GM21786 (cell line): Measurements from ENCODE around the gene OR4E1.
"Not testable (repeated sequence)": the region's sequence is repeated elsewhere in the genome, so short reads cannot be mapped to it uniquely, and the experiment has no call there.

Experiments used
- ATAC-seq: cut with Tn5 transposase; IDR thresholded peaks from one replicate; pipeline ENCODE4 v1.9.1; 2021; ENCODE audit not compliant: unreplicated experiment

Gene OR4E1

DNA sequence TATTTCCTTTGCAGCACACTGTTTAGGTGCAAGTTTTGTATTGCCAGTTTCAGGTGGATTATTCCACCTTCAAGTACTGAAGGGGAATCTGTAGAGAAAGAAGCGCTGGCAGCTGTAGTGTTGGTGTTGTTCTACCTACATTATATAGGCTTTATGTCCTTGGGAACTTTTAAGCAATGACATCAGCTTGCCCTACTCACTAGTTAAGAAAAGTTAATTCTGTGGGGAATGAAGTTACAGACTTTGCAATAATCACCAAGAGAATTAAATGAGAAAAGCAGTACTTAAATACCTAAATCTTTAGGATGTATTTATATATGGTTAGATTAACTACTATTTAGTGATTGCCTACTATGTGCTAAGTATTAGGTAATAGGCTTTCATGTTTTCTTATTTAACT is at the start of gene OR4E1:
Gene OR4E1 (minus strand): TSS at position 101 of the 400 bp plus-strand sequence. CDS start 2,883 bp downstream, outside the sequence.
- ATAC-seq = no peak

- no peak for ATAC-seq
Observed at GRCh38 chr14:21721504-21721903, 47.9 kb upstream of the OR4E1 start.

DNA sequence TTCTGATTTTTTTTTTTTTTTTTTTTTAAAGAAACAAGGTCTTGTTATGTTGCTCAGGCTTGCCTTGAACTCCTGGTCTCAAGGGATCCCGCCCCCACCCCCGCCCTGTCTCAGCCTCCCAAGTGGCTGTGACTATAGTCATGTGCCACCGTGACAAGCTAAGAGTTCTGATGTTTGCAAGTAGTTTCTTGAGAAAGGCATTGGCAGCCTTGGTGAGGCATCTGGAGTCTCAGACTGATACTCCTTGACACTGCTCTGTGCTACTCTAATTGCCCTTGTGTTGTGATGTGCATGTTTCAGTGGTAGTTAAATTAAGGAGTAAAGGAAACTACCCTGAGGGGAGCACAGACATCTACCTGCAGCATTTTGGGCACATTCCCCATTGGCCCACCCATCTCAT is 46.2 kb upstream of the OR4E1 start:
- no peak for ATAC-seq

- no peak for ATAC-seq
Observed at GRCh38 chr14:21714318-21714929, 40.8 kb upstream of the OR4E1 start.

GRCh38 chr14:21712036-21712435 is 38.4 kb upstream of the OR4E1 start:
- ATAC-seq = no peak

GRCh38 chr14:21711360-21711961 is 37.8 kb upstream of the OR4E1 start:
- no peak for ATAC-seq

DNA sequence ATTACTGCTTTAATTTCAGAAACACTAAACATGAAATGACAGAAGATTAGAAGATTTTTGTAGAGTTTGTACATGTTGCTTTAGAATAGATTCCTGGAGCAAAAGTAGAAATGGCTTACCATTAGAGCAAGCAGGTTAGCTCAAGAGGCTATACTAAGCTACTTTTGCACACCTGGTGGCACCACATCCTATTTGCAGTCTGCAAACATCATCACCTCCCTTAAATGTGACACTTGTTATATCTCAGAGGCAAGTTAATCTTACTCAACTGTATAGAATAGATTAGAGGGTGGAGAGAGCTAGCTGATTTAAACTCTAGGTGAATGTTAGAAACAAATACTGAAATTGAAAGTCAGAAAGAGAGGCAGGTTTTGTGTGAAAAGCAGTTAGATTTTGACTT is 30.7 kb upstream of the OR4E1 start:
- no peak for ATAC-seq

DNA sequence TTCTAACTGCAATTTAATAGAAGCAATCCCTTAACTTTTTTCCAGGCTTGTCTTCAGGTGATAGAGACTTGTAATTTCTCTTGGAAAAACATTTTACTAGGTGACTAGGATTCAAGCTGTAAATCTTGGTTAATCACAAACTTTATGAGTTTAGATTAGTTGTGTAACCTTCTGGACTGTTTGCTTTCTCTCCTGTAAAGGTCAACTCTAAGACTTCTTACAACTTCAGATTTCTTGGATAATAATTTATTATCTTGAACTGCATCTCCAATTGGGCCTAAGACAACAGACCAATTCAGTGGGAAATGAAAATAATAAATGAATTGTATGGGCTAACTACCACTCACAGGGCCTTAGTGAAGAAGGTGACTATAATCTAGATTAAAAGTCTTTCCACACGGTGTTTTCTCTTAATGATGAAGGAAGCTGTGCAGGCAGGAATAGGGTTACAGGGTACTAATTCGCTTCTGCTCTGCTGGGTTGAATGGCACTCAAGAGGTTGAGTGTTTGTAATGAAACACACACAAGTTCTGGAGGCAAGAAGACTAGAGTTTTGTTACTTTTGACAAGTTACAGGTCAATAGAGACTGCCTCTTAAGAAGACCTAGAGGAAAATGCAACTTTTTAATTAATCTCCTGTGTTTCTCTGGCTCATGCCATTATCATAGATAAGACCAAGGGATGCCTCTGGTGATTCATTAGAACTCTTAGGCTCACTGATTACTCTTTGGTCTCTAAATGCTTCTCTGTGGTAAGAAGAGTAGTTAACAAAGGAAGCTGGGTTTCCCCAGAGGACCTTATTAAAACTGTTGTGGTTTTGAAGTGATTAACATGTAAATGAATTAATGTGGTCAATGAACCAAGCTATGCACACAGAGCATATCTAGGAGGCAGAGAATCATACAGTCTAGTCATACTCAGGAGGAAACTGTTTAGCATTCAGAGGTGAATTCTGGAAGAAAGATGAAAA is 30.0 kb upstream of the OR4E1 start:
- ATAC-seq = no peak

GRCh38 chr14:21702316-21702715 is 28.7 kb upstream of the OR4E1 start:
- ATAC-seq = no peak

DNA sequence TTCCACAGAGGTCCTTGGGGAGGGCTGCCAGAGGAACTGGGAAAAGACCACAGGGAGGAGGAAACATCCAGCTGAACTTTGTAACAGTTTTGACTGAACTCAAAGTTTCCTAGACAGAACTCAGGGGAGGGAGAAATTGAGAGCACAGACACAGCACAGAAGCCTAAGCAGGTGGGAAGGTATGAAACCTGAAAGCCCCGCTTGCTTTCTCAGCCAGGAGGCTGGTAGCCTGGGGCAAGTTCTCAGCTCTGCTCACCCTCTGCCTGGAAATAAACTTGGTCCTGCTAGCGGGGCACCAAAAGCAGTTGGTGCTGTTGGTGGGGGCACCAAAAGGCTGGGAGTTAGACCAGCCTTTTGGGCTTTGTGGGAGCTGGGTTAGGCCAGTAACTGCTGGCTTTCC is 25.9 kb upstream of the OR4E1 start:
- ATAC-seq = no peak

DNA sequence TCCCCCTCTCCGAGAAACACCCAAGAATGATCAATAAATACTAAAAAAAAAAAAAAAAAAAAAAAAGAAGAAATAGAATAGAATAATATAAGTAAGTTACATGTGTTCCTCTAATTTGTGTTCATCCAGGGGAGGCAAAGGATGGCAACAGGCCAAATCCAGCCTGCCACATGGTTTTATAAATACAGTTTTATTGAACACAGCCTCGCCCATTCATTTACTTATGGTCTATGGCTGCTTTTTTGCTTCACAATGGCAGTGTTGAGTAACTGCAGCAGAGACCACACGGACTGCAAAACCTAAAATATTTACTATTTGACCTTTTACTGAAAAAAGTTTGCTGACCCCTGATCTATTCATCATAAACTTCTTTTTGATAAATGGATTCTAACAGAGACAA is 24.9 kb upstream of the OR4E1 start:
- not testable (repeated sequence) for ATAC-seq

DNA sequence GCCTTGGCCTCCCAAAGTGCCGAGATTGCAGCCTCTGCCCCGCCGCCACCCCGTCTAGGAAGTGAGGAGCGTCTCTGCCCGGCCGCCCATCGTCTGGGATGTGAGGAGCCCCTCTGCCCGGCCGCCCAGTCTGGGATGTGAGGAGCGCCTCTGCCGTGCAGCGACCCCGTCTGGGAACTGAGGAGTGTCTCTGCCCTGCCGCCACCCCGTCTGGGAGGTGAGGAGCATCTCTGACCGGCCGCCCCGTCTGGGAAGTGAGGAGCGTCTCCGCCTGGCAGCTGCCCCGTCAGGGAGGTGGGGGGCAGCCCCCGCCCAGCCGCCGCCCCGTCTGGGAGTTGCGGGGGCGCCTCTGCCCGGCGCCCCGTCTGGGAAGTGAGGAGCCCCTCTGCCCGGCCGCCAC is 24.0 kb upstream of the OR4E1 start:
- ATAC-seq = not testable (repeated sequence)

- ATAC-seq = no peak
Observed at GRCh38 chr14:21694425-21694824, 20.8 kb upstream of the OR4E1 start.

- no peak for ATAC-seq
Observed at GRCh38 chr14:21686468-21686867, 12.8 kb upstream of the OR4E1 start.

- no peak for ATAC-seq
Observed at GRCh38 chr14:21680072-21680471, 6.5 kb upstream of the OR4E1 start.

DNA sequence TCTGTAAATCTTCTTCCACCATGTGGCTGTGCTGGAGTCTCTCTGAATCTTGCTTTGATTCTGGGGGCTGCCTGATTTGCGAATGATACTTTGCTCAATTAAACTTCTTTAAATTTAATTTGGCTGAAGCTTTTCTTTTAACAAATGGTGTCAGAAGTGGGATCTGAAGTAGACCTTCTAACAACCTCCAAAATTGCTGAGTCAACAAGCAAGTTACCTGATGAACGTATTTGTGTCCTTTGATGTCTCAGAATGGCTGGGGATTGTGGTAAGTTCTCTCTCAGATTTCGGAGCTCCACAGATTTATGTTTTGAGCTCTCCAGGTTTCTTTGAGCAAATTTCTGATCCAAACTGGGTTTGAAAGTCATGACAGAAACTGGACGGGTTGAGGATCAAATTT is 1.9 kb upstream of the OR4E1 start:
- no peak for ATAC-seq

- no peak for ATAC-seq
Observed at GRCh38 chr14:21672116-21672515, 1.5 kb downstream of the OR4E1 start.

DNA sequence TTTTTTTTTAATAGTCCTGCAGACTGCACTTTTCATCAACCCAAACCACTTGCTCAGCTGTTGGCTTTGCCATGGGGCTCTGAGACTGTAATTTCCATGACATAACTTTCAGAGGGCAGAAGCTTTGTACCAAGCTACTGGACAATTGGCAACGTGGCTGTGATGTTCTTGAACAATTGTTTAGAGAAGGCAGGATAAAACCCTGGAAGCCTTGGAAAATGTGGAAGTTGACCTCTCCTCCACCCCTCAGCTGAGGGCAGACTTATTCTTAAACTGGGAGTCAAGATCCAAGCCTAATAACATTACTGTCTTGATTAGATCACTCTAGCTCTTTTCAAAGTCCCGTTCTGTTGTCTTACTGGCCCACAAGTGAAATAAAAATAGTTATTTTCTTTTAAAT is 2.2 kb downstream of the OR4E1 start:
- ATAC-seq = no peak

GRCh38 chr14:21669284-21669683 is 4.3 kb downstream of the OR4E1 start:
- no peak for ATAC-seq

- no peak for ATAC-seq
Observed at GRCh38 chr14:21668377-21668776, 5.2 kb downstream of the OR4E1 start.

GRCh38 chr14:21656980-21657379 is 16.6 kb downstream of the OR4E1 start:
- ATAC-seq = no peak

DNA sequence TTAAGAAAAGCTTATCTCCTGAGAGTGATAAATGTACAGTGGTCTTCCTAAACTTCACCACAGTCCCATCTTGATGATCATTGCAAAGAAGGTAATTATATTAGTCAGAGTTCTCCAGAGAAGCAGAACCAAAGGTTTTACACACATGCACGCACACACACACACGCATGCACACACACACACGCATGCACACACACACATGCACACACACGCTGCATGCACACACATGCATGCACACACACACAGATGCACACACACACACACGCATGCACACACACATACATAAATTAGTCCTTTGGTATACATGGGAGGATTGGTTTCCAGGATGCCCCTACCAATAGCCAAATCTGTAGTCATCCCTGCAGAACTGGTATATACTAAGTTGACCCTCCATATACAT is 19.4 kb downstream of the OR4E1 start:
- ATAC-seq = no peak
